HCT116 (cell line): ENCODE data around the gene C10orf143.
"Not testable (repeated sequence)": the region's sequence is repeated elsewhere in the genome, so short reads cannot be mapped to it uniquely, and the experiment has no call there.

Source experiments
- EZH2 ChIP-seq: fragments of 200-600 bp; sonication (generic); IDR thresholded peaks from 2 replicates; pipeline ENCODE4 v1.6.1; 2017; ENCODE audit warnings: antibody characterized with exemption, mixed run types
- EZH2phosphoT487 ChIP-seq: fragments of 200-600 bp; IDR thresholded peaks from 2 replicates; pipeline ENCODE4 v1.6.1; 2018; ENCODE audit warnings: antibody characterized with exemption, borderline replicate concordance
- JUND ChIP-seq: IDR thresholded peaks from 2 replicates; pipeline ENCODE4 v1.6.1; 2012
- POLR2A ChIP-seq: IDR thresholded peaks from 2 replicates; pipeline ENCODE4 v1.7.0; 2011; ENCODE audit warnings: borderline replicate concordance; ENCODE audit not compliant: insufficient read depth, insufficient read length; ENCODE audit errors: extremely low read depth
- POLR2AphosphoS5 ChIP-seq: IDR thresholded peaks from 2 replicates; pipeline ENCODE4 v1.6.1; 2011; ENCODE audit warnings: mild to moderate bottlenecking, low read depth, low read length, moderate library complexity
- SIN3A ChIP-seq: IDR thresholded peaks from 2 replicates; pipeline ENCODE4 v1.6.1; 2012; ENCODE audit warnings: low read depth
- SP1 ChIP-seq: IDR thresholded peaks from 2 replicates; pipeline ENCODE4 v1.6.1; 2012; ENCODE audit warnings: low read depth
- SRF ChIP-seq: IDR thresholded peaks from 2 replicates; pipeline ENCODE4 v1.6.1; 2012; ENCODE audit warnings: low read depth
- YY1 ChIP-seq: IDR thresholded peaks from 2 replicates; pipeline ENCODE4 v1.6.1; 2011; ENCODE audit warnings: low read length, low read depth, moderate library complexity, mild to moderate bottlenecking; ENCODE audit not compliant: insufficient replicate concordance; ENCODE audit errors: extremely low read depth
- ZFX ChIP-seq: fragments of 450-650 bp; IDR thresholded peaks from 2 replicates; pipeline ENCODE4 v1.6.1; 2017
- TF ChIP-seq, protein P1 (sequence below): IDR thresholded peaks from 2 replicates; pipeline ENCODE4 v1.6.1; 2012
- TF ChIP-seq, protein P2 (sequence below), 3 experiments: fragments of 200-600 bp in 1 of 3; sonication (generic) in 1 of 3; IDR thresholded peaks in 2 of 3; conservative IDR thresholded peaks in 1 of 3; 2 replicates each; pipeline ENCODE4 v1.5.1; 2012 to 2017; ENCODE audit warnings: low read depth in 2 of 3, low read length in 2 of 3, antibody characterized with exemption in 1 of 3, borderline replicate concordance in 1 of 3, control low read depth in 1 of 3, mild to moderate bottlenecking in 1 of 3, mixed read lengths in 1 of 3, mixed run types in 1 of 3, moderate library complexity in 1 of 3; ENCODE audit not compliant: insufficient read depth in 1 of 3
- TF ChIP-seq, protein P3 (sequence below): IDR thresholded peaks from 2 replicates; pipeline ENCODE4 v1.6.1; 2012; ENCODE audit warnings: low read depth

DNA sequence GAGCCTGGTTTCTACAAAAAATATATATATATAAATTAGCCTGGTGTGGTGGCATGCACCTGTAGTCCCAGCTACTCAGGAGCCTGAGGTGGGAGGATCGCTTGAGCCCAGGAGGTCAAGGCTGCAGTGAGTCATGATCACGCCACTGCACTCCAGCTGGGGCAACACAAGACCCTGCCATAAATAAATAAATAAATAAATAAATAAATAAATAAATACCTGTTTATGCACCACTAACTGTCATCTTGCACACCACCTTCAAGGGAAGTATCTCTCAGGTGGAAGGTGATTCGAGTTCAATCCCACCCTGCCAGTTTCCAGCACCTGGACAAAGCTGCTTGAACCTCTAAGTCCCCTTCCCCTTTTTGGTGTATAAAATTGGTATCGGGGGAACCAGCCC is 6.3 kb upstream of the C10orf143 start:
- TF ChIP-seq, protein P1, sequence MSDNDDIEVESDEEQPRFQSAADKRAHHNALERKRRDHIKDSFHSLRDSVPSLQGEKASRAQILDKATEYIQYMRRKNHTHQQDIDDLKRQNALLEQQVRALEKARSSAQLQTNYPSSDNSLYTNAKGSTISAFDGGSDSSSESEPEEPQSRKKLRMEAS = not testable (repeated sequence)
- TF ChIP-seq, protein P2, sequence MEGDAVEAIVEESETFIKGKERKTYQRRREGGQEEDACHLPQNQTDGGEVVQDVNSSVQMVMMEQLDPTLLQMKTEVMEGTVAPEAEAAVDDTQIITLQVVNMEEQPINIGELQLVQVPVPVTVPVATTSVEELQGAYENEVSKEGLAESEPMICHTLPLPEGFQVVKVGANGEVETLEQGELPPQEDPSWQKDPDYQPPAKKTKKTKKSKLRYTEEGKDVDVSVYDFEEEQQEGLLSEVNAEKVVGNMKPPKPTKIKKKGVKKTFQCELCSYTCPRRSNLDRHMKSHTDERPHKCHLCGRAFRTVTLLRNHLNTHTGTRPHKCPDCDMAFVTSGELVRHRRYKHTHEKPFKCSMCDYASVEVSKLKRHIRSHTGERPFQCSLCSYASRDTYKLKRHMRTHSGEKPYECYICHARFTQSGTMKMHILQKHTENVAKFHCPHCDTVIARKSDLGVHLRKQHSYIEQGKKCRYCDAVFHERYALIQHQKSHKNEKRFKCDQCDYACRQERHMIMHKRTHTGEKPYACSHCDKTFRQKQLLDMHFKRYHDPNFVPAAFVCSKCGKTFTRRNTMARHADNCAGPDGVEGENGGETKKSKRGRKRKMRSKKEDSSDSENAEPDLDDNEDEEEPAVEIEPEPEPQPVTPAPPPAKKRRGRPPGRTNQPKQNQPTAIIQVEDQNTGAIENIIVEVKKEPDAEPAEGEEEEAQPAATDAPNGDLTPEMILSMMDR (IDR thresholded peaks at IDR 0.05 in 2 of 3, conservative IDR thresholded peaks at IDR 0.05 in 1 of 3; ENCODE audit: borderline replicate concordance in 1 of 3, insufficient read depth in 1 of 3, low read depth in 2 of 3, low read length in 2 of 3) = not testable (repeated sequence)
- not testable (repeated sequence) for TF ChIP-seq POLR2AphosphoS5, ZFX, EZH2phosphoT487, POLR2A, SIN3A, EZH2, YY1, SP1, SRF, JUND
- TF ChIP-seq, protein P3, sequence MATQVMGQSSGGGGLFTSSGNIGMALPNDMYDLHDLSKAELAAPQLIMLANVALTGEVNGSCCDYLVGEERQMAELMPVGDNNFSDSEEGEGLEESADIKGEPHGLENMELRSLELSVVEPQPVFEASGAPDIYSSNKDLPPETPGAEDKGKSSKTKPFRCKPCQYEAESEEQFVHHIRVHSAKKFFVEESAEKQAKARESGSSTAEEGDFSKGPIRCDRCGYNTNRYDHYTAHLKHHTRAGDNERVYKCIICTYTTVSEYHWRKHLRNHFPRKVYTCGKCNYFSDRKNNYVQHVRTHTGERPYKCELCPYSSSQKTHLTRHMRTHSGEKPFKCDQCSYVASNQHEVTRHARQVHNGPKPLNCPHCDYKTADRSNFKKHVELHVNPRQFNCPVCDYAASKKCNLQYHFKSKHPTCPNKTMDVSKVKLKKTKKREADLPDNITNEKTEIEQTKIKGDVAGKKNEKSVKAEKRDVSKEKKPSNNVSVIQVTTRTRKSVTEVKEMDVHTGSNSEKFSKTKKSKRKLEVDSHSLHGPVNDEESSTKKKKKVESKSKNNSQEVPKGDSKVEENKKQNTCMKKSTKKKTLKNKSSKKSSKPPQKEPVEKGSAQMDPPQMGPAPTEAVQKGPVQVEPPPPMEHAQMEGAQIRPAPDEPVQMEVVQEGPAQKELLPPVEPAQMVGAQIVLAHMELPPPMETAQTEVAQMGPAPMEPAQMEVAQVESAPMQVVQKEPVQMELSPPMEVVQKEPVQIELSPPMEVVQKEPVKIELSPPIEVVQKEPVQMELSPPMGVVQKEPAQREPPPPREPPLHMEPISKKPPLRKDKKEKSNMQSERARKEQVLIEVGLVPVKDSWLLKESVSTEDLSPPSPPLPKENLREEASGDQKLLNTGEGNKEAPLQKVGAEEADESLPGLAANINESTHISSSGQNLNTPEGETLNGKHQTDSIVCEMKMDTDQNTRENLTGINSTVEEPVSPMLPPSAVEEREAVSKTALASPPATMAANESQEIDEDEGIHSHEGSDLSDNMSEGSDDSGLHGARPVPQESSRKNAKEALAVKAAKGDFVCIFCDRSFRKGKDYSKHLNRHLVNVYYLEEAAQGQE = not testable (repeated sequence)
